ENCODE measurements around the gene NUP93.

NUP93 gene

DNA sequence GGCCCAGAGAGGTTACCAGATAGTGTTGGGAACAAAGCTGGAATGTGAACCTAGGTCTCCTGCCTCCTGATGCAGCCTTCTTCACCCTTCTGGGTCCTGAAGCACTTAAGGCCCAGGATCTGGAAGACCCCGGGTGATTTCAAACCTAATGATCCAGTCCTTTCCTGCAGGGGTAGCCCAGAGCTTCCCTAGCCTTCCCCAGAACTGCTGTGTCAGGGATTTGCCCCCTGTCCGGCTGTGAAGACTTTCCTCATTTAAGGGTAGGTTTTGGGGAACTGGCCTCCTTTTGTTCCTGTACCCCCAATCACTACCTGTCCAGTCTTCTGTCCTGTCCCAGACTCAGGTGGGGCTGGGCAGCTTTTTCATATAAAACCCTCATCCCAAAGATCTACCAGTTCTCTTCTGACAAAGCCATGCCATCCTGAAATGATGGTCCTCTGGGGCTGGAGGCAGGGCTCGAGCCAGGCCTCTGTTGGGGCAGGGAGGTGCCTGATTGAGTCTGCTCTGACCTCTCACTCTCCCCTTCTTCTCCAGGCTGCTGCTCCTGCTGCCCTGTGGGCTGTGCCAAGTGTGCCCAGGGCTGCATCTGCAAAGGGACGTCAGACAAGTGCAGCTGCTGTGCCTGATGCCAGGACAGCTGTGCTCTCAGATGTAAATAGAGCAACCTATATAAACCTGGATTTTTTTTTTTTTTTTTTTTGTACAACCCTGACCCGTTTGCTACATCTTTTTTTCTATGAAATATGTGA is 46.3 kb upstream of the NUP93 start:
- Histone ChIP-seq H4K20me1 (ENCODE audit: insufficient read depth, low read length, poor library complexity, severe bottlenecking) (no peaks in the 10 kb centered on the region), H3K9me3 (ENCODE audit: insufficient read depth, low read depth, low read length) (no peaks in the 10 kb centered on the region), H3K4me1 (ENCODE audit: insufficient read depth, low read length, poor library complexity, severe bottlenecking) (peaks cover 10% of the 10 kb centered on the region), H2AFZ (ENCODE audit: low read length) (no peak overlapping the region), H3F3A (ENCODE audit: low read depth) (no peaks in the 10 kb centered on the region), H3K9ac (ENCODE audit: low read depth, low read length, poor library complexity, severe bottlenecking) (peak overlapping the region; percentile 88), H3K27me3 (ENCODE audit: insufficient read depth, low read length, poor library complexity, severe bottlenecking) (no peaks in the 10 kb centered on the region), H3K79me2 (ENCODE audit: insufficient read depth, low read length) (peaks cover 5% of the 10 kb centered on the region; the same call in 1 of the 2 replicates), H3K9me2 (replicated peaks; ENCODE audit: low read depth, low read length) (no peaks in the 10 kb centered on the region), H3K36me3 (ENCODE audit: insufficient read depth, low read length) (no peaks in the 10 kb centered on the region), H3K4me2 (ENCODE audit: low read depth, low read length, poor library complexity, severe bottlenecking) (peak overlapping the region; percentile 90), H3K4me3 (ENCODE audit: low read length, poor library complexity, severe bottlenecking) (peak overlapping the region; percentile 79)
- TF ChIP-seq EZH2phosphoT487 (IDR thresholded peaks at IDR 0.05; ENCODE audit: borderline replicate concordance), result no peak
- TF ChIP-seq, protein P1, sequence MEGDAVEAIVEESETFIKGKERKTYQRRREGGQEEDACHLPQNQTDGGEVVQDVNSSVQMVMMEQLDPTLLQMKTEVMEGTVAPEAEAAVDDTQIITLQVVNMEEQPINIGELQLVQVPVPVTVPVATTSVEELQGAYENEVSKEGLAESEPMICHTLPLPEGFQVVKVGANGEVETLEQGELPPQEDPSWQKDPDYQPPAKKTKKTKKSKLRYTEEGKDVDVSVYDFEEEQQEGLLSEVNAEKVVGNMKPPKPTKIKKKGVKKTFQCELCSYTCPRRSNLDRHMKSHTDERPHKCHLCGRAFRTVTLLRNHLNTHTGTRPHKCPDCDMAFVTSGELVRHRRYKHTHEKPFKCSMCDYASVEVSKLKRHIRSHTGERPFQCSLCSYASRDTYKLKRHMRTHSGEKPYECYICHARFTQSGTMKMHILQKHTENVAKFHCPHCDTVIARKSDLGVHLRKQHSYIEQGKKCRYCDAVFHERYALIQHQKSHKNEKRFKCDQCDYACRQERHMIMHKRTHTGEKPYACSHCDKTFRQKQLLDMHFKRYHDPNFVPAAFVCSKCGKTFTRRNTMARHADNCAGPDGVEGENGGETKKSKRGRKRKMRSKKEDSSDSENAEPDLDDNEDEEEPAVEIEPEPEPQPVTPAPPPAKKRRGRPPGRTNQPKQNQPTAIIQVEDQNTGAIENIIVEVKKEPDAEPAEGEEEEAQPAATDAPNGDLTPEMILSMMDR (conservative IDR thresholded peaks at IDR 0.05; ENCODE audit: low read length), result no peak

DNA sequence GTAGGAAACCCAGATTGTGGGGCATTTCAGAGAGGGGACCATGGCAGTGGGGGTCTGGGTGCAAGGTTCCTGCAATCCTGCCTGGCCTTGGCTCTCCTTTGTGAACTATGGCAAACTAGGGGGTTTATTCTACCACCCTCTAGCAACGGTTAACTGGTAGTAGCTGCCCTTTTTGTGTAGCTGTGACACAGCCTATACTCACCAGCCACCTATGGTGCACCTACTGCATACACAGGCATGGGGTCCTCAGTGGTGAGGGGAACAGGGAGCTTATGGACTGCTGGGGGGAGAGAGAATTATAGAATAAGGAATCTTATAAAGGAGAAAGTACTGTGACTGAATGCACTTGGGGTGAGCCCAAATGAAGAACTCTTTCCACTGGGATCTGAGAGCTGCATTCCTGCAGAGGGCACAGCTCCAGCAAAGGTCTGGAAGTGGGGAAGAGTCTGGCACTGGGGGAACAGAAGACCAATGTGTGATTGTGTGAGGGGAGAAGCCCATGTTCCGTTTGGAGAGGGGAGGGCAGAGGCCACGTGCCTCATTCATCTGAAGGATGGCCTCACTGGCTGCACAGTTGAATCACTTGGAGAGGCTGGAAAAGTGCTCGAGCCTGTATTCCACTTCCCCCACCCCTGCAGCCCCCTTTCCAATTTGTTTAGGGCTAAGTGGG is 45.5 kb upstream of the NUP93 start:
- Histone ChIP-seq H3K9ac (ENCODE audit: low read depth, low read length, poor library complexity, severe bottlenecking) (no peak overlapping the region), H3K9me2 (replicated peaks; ENCODE audit: low read depth, low read length) (no peaks in the 10 kb centered on the region), H3F3A (ENCODE audit: low read depth) (no peaks in the 10 kb centered on the region), H3K9me3 (ENCODE audit: insufficient read depth, low read depth, low read length) (no peaks in the 10 kb centered on the region), H3K36me3 (ENCODE audit: insufficient read depth, low read length) (no peaks in the 10 kb centered on the region), H3K4me2 (ENCODE audit: low read depth, low read length, poor library complexity, severe bottlenecking) (no peak overlapping the region), H3K4me1 (ENCODE audit: insufficient read depth, low read length, poor library complexity, severe bottlenecking) (peaks cover 10% of the 10 kb centered on the region), H3K79me2 (ENCODE audit: insufficient read depth, low read length) (peaks cover 5% of the 10 kb centered on the region; the same call in 1 of the 2 replicates), H3K4me3 (ENCODE audit: low read length, poor library complexity, severe bottlenecking) (no peak overlapping the region), H4K20me1 (ENCODE audit: insufficient read depth, low read length, poor library complexity, severe bottlenecking) (no peaks in the 10 kb centered on the region), H2AFZ (ENCODE audit: low read length) (no peak overlapping the region), H3K27me3 (ENCODE audit: insufficient read depth, low read length, poor library complexity, severe bottlenecking) (no peaks in the 10 kb centered on the region)
- TF ChIP-seq, protein P1 (conservative IDR thresholded peaks at IDR 0.05; ENCODE audit: low read length), result no peak
- no peak for TF ChIP-seq EZH2phosphoT487 (IDR thresholded peaks at IDR 0.05; ENCODE audit: borderline replicate concordance)

DNA sequence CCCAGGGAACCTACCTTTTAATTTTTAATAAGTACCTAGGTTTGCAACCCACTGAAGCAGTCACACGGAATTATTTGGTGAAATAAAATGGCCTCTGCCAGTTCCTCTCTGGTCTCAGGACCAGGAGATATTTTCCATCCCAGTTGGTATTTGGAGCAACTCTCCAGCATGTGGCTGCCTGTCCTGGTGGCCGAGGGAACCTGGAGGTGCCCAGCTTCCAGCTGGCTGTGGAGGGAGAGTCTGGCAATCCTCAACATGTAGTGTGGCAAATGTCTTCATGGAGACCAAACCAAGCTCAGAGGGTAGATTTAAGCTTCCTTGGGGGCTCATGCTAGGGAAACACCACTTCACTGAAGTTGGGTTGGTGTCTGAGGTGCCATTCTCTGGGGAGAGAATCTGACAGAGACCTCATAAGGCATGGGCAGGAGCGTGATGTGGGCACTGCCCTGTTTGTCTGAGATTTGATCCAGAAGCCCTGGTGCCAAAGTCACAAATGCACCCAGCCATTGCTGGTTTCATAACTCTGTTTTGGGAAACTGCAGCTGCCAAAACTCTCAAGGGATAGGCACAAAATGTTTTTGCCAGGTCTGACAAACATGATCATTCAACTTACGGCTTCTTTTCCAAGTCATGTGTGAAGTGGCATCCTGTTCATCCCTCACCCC is 44.9 kb upstream of the NUP93 start:
- Histone ChIP-seq H3F3A (ENCODE audit: low read depth) (no peaks in the 10 kb centered on the region), H4K20me1 (ENCODE audit: insufficient read depth, low read length, poor library complexity, severe bottlenecking) (no peaks in the 10 kb centered on the region), H3K9ac (ENCODE audit: low read depth, low read length, poor library complexity, severe bottlenecking) (no peak overlapping the region), H3K9me3 (ENCODE audit: insufficient read depth, low read depth, low read length) (no peaks in the 10 kb centered on the region), H2AFZ (ENCODE audit: low read length) (no peak overlapping the region), H3K4me2 (ENCODE audit: low read depth, low read length, poor library complexity, severe bottlenecking) (no peak overlapping the region), H3K27me3 (ENCODE audit: insufficient read depth, low read length, poor library complexity, severe bottlenecking) (no peaks in the 10 kb centered on the region), H3K79me2 (ENCODE audit: insufficient read depth, low read length) (peaks cover 5% of the 10 kb centered on the region; the same call in 1 of the 2 replicates), H3K4me1 (ENCODE audit: insufficient read depth, low read length, poor library complexity, severe bottlenecking) (peaks cover 10% of the 10 kb centered on the region), H3K36me3 (ENCODE audit: insufficient read depth, low read length) (no peaks in the 10 kb centered on the region), H3K9me2 (replicated peaks; ENCODE audit: low read depth, low read length) (no peaks in the 10 kb centered on the region), H3K4me3 (ENCODE audit: low read length, poor library complexity, severe bottlenecking) (no peak overlapping the region)
- no peak for TF ChIP-seq EZH2phosphoT487 (IDR thresholded peaks at IDR 0.05; ENCODE audit: borderline replicate concordance)
- TF ChIP-seq, protein P1 (conservative IDR thresholded peaks at IDR 0.05; ENCODE audit: low read length), result no peak

Data from Loucy (cell line).